Measurements from ENCODE around the gene CAPZA2.

- TF ChIP-seq, protein P1, sequence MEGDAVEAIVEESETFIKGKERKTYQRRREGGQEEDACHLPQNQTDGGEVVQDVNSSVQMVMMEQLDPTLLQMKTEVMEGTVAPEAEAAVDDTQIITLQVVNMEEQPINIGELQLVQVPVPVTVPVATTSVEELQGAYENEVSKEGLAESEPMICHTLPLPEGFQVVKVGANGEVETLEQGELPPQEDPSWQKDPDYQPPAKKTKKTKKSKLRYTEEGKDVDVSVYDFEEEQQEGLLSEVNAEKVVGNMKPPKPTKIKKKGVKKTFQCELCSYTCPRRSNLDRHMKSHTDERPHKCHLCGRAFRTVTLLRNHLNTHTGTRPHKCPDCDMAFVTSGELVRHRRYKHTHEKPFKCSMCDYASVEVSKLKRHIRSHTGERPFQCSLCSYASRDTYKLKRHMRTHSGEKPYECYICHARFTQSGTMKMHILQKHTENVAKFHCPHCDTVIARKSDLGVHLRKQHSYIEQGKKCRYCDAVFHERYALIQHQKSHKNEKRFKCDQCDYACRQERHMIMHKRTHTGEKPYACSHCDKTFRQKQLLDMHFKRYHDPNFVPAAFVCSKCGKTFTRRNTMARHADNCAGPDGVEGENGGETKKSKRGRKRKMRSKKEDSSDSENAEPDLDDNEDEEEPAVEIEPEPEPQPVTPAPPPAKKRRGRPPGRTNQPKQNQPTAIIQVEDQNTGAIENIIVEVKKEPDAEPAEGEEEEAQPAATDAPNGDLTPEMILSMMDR (IDR thresholded peaks at IDR 0.05; ENCODE audit: low read length), result no peak
- TF ChIP-seq EZH2 (IDR thresholded peaks at IDR 0.05; ENCODE audit: borderline replicate concordance, low read length), result no peak
Measured at GRCh38 chr7:116933465-116933864, 71.1 kb downstream of the CAPZA2 start.
